Subcutaneous abdominal adipose tissue (tissue), 5 donors: ENCODE results near the gene TMPRSS7.

ENCODE experiments used
- H3K27ac ChIP-seq: one replicate; pipeline ENCODE4 v1.7.0; 2013; ENCODE audit warnings: low read depth, mild to moderate bottlenecking, inconsistent platforms, low read length, moderate library complexity
- H3K27me3 ChIP-seq, 5 donors: one replicate each; pipeline ENCODE4 v1.7.0; 2013; ENCODE audit warnings: low read length in 5 of 5, inconsistent platforms in 1 of 5; ENCODE audit not compliant: control insufficient read depth in 5 of 5, insufficient read depth in 4 of 5
- H3K36me3 ChIP-seq, 5 donors: one replicate each; pipeline ENCODE4 v1.7.0; 2013; ENCODE audit warnings: low read length in 5 of 5; ENCODE audit not compliant: control insufficient read depth in 5 of 5, insufficient read depth in 5 of 5
- H3K4me1 ChIP-seq, 5 donors: one replicate each; pipeline ENCODE4 v1.7.0; 2013; ENCODE audit warnings: low read length in 5 of 5, mild to moderate bottlenecking in 3 of 5, moderate library complexity in 1 of 5; ENCODE audit not compliant: control insufficient read depth in 5 of 5, insufficient read depth in 5 of 5
- H3K4me3 ChIP-seq, 5 donors: one replicate each; pipeline ENCODE4 v1.7.0; 2013; ENCODE audit warnings: low read length in 5 of 5, low read depth in 1 of 5
- H3K9ac ChIP-seq, 5 donors: one replicate each; pipeline ENCODE4 v1.7.0; 2013; ENCODE audit warnings: low read length in 5 of 5, mild to moderate bottlenecking in 4 of 5, moderate library complexity in 3 of 5
- H3K9me3 ChIP-seq, 5 donors: one replicate each; pipeline ENCODE4 v1.7.0; 2013; ENCODE audit warnings: low read length in 5 of 5; ENCODE audit not compliant: control insufficient read depth in 5 of 5
- donor health status: healthy.
- donor health status: healthy.
- donor health status: healthy.
- donor health status: healthy.
- donor health status: healthy.

Gene TMPRSS7

GRCh38 chr3:112002096-112002971 lies 32.2 kb upstream of the TMPRSS7 start:
- Histone ChIP-seq H3K4me1 (peaks cover 0 to 16% (median 14%) of the 10 kb centered on the region in 5 donors), H3K27ac (no peak overlapping the region), H3K4me3 (no peak overlapping the region), H3K9me3 (no peaks in the 10 kb centered on the region), H3K27me3 (peaks cover 4 to 28% (median 8%) of the 10 kb centered on the region in 5 donors), H3K36me3 (no peaks in the 10 kb centered on the region), H3K9ac (no peak overlapping the region)

DNA sequence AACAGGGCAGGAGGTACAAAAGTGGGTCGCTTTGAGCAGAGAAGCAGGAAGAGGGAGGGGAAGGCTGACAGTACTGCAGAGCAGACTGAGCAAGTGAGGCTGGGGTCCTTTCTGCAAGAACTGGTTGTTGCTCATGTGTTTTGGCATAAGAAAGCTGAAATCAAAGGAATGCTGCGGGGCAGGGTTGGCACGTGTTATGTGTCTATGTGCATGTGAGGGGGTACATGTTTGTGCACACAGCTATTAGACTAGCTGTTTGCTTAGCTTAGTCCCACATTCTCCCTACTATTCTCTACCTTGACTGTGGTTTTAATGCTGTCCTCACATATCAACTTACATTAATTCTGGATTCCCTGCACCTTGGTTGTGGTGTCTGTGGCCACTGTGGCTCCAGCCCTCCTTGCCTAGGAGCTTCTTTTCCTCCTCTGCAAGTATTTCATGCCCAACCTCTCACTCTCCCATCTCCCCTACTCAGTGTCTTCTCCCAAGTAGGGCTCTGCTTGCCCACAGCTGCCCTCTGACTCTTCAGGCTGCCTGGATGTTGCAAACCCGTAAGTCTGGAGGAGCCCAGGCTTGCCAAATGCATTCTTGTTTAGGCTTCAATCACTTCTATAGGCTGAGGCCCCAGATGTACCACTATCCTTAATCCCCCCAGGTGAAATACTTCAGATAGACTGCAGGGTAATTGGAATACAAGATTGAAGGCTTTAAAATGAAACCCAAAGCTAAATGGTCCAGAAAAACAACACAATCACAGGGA lies 31.0 kb upstream of the TMPRSS7 start:
- no peak overlapping the region for H3K27ac ChIP-seq

DNA sequence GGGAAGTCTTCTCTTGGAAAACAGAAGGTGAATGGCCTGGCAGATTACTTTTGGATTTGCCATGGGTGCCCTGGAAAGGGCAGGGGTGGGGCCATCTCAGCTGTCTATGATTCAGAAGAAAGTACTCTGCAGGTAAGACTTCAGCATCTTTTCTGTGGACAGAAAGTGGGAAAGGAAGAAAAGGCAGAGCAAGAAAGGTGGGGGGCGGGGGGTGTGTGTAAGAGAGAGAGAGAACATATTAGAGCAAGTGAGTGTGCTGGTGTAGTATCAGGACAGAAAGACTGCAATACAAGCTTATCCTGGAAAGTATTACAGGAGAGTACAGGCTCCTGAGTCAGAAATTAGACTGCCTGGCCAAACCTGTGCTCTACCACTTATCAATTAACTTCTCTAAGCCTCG lies 30.3 kb upstream of the TMPRSS7 start:
- H3K4me1 ChIP-seq, result peaks cover 0 to 22% (median 17%) of the 10 kb centered on the region in 5 donors
- H3K9me3 ChIP-seq, result no peaks in the 10 kb centered on the region
- H3K27me3 ChIP-seq, result peaks cover 4 to 17% (median 6%) of the 10 kb centered on the region in 5 donors
- no peak overlapping the region for H3K27ac ChIP-seq
- H3K36me3 ChIP-seq, result no peaks in the 10 kb centered on the region
- H3K9ac ChIP-seq, result no peak overlapping the region
- no peak overlapping the region for H3K4me3 ChIP-seq

More for the DNA sequence above, 31.0 kb upstream of the TMPRSS7 start:
- peaks cover 0 to 25% (median 24%) of the 10 kb centered on the region in 5 donors for H3K4me1 ChIP-seq
- peaks cover 4 to 24% (median 7%) of the 10 kb centered on the region in 5 donors for H3K27me3 ChIP-seq
- no peak overlapping the region for H3K9ac ChIP-seq
- H3K36me3 ChIP-seq, result no peaks in the 10 kb centered on the region
- no peak overlapping the region for H3K4me3 ChIP-seq
- no peaks in the 10 kb centered on the region for H3K9me3 ChIP-seq

GRCh38 chr3:112004669-112005068 lies 29.9 kb upstream of the TMPRSS7 start:
- Histone ChIP-seq H3K27me3 (peaks cover under 1 to 12% (median 1%) of the 10 kb centered on the region in 5 donors), H3K4me3 (no peak overlapping the region), H3K36me3 (no peaks in the 10 kb centered on the region), H3K4me1 (peaks cover 0 to 17% (median 12%) of the 10 kb centered on the region in 5 donors), H3K9me3 (no peaks in the 10 kb centered on the region), H3K9ac (no peak overlapping the region), H3K27ac (no peak overlapping the region)

DNA sequence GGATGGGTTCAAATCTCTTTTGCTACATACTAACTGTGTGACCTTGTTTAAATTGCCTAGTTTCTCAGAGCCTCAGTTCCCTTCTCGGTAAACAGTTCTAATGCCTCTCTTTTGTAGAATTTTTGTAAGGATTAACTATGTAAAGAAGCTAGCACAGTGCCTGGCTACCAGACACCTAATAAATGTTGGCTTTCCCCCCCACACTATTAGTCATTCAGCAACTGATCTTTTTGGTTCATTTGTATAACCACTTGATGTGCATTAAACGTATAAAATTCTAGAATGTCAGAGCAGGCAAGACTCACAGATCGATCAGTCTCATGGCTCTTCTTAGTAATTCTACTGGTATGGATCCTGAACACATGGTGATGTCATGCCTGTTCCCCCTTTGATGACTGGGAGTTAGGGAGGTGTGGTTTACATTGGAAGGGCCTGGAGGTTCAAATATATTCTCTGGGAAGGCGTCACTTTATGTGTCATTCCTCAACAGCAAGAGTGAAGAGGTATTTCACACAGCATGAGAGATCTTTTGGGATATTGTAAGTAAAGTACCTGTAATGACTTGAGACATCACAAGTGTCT lies 29.4 kb upstream of the TMPRSS7 start:
- no peak overlapping the region for H3K9ac ChIP-seq
- H3K4me1 ChIP-seq, result peaks cover 0 to 20% (median 14%) of the 10 kb centered on the region in 5 donors
- H3K27ac ChIP-seq, result no peak overlapping the region
- H3K27me3 ChIP-seq, result peaks cover 0 to 8% (median 0%) of the 10 kb centered on the region in 5 donors
- H3K36me3 ChIP-seq, result no peaks in the 10 kb centered on the region
- no peaks in the 10 kb centered on the region for H3K9me3 ChIP-seq
- H3K4me3 ChIP-seq, result no peak overlapping the region

DNA sequence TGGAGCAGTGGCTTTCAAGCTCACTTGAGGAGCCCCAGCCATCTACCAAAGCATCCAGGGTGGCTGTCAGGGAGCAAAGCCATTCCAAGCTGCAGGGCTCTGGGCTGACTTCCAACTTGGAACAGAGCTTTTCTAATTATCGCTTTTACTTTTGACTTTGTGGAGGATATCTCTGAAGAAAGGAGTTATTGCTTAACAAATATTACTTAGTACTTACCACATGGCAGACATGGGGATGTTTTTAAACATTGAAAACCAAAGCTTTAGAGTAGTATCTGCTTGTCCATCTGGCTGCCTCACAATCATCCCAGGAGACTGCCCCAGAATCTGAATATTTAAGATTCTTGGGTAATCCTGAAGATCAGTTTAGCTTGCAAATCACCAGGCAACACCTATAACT lies 26.9 kb upstream of the TMPRSS7 start:
- Histone ChIP-seq H3K36me3 (no peaks in the 10 kb centered on the region), H3K27ac (peak overlapping the region; percentile 37), H3K9me3 (no peaks in the 10 kb centered on the region), H3K4me3 (no peak overlapping the region), H3K9ac (no peak overlapping the region), H3K4me1 (peaks cover 7 to 41% (median 27%) of the 10 kb centered on the region in 5 donors), H3K27me3 (no peaks in the 10 kb centered on the region)

DNA sequence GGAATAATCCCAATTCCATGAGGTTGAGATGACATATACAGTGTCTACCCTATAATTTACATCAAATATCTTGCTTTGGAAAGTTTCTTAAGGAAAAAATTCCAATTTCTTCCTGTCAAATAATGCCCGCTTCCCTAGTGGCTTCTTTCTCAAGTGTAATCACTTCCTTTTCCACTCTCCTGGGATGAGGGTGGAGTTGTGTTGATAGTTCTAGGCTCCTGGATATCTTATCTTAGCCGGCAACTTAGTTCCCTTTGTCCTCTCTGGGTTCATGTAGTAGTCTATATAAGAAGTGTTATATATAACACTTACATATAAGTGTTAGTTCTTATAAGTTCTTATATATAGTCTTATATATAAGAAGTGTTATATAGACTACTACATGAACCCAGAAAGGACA lies 24.9 kb upstream of the TMPRSS7 start:
- H3K36me3 ChIP-seq, result no peaks in the 10 kb centered on the region
- H3K4me3 ChIP-seq, result no peak overlapping the region
- no peak overlapping the region for H3K9ac ChIP-seq
- peaks cover 9 to 50% (median 36%) of the 10 kb centered on the region in 5 donors for H3K4me1 ChIP-seq
- no peaks in the 10 kb centered on the region for H3K27me3 ChIP-seq
- H3K9me3 ChIP-seq, result no peaks in the 10 kb centered on the region
- H3K27ac ChIP-seq, result no peak overlapping the region

DNA sequence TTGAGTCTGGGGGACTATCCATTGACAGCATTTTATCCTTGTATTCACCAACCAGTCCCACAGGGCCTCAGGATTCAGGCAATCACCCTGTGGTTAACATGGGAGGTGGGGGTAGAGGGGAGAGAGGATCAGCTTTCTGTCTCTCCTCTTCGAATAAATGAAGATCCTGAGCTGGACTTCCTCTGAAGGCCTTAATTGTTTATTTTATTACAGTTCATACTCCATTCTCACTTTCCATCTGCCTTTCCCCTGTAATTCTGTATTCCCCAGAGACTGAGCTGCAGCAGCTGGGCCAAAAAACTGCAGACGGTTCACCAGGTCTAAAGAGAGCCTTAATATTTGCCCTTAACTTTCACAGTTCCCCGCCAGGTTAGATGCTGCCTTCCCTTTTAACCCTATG lies 23.9 kb upstream of the TMPRSS7 start:
- no peak overlapping the region for H3K27ac ChIP-seq
- H3K4me3 ChIP-seq, result no peak overlapping the region
- H3K9me3 ChIP-seq, result no peaks in the 10 kb centered on the region
- H3K4me1 ChIP-seq, result peaks cover 9 to 50% (median 36%) of the 10 kb centered on the region in 5 donors
- no peaks in the 10 kb centered on the region for H3K27me3 ChIP-seq
- H3K36me3 ChIP-seq, result no peaks in the 10 kb centered on the region
- no peak overlapping the region for H3K9ac ChIP-seq

GRCh38 chr3:112011376-112011940 lies 23.1 kb upstream of the TMPRSS7 start:
- peaks cover 9 to 50% (median 36%) of the 10 kb centered on the region in 5 donors for H3K4me1 ChIP-seq
- no peaks in the 10 kb centered on the region for H3K27me3 ChIP-seq
- H3K9me3 ChIP-seq, result no peaks in the 10 kb centered on the region
- H3K27ac ChIP-seq, result no peak overlapping the region
- H3K36me3 ChIP-seq, result no peaks in the 10 kb centered on the region
- no peak overlapping the region for H3K4me3 ChIP-seq
- H3K9ac ChIP-seq, result no peak overlapping the region
